HG03095 (cell line): ENCODE measurements around the gene CASP12.

Experiments used
- ATAC-seq: cut with Tn5 transposase; IDR thresholded peaks from one replicate; pipeline ENCODE4 v1.9.1; 2021; ENCODE audit warnings: moderate library complexity; ENCODE audit not compliant: unreplicated experiment

The CASP12 gene

GRCh38 chr11:104892723-104893511 is 5.3 kb downstream of the CASP12 start:
- no peak for ATAC-seq

- no peak for ATAC-seq
Measured at GRCh38 chr11:104891135-104891534, 7.1 kb downstream of the CASP12 start.

GRCh38 chr11:104883342-104883741 is 14.9 kb downstream of the CASP12 start:
- no peak for ATAC-seq

- no peak for ATAC-seq
Measured at GRCh38 chr11:104881117-104881794, 17.0 kb downstream of the CASP12 start.

- no peak for ATAC-seq
Measured at GRCh38 chr11:104879514-104880190, 18.6 kb downstream of the CASP12 start.

- no peak for ATAC-seq
Measured at GRCh38 chr11:104876861-104877431, 21.3 kb downstream of the CASP12 start.

- no peak for ATAC-seq
Measured at GRCh38 chr11:104876324-104876723, 21.9 kb downstream of the CASP12 start.

- ATAC-seq, result no peak
Measured at GRCh38 chr11:104873252-104873651, 25.0 kb downstream of the CASP12 start.

GRCh38 chr11:104872393-104872792 is 25.9 kb downstream of the CASP12 start:
- ATAC-seq, result no peak

- ATAC-seq, result no peak
Measured at GRCh38 chr11:104870910-104871309, 27.4 kb downstream of the CASP12 start.

GRCh38 chr11:104866815-104867214 is 31.4 kb downstream of the CASP12 start:
- no peak for ATAC-seq

- no peak for ATAC-seq
Measured at GRCh38 chr11:104858882-104859775, 39.1 kb downstream of the CASP12 start.

- ATAC-seq, result no peak
Measured at GRCh38 chr11:104856607-104857006, 41.7 kb downstream of the CASP12 start.

GRCh38 chr11:104855965-104856364 is 42.3 kb downstream of the CASP12 start:
- no peak for ATAC-seq

- ATAC-seq, result no peak
Measured at GRCh38 chr11:104853276-104853675, 45.0 kb downstream of the CASP12 start.

- ATAC-seq, result no peak
Measured at GRCh38 chr11:104852811-104853210, 45.4 kb downstream of the CASP12 start.

- no peak for ATAC-seq
Measured at GRCh38 chr11:104846216-104846615, 52.0 kb downstream of the CASP12 start.

GRCh38 chr11:104844451-104844850 is 53.8 kb downstream of the CASP12 start:
- no peak for ATAC-seq

GRCh38 chr11:104843150-104843836 is 55.0 kb downstream of the CASP12 start:
- no peak for ATAC-seq

GRCh38 chr11:104841973-104842525 is 56.2 kb downstream of the CASP12 start:
- no peak for ATAC-seq
